HG03139 (cell line): ENCODE measurements around the gene APIP.

Source experiments
- ATAC-seq: cut with Tn5 transposase; IDR thresholded peaks from one replicate; pipeline ENCODE4 v1.9.1; 2021; ENCODE audit not compliant: unreplicated experiment

The APIP gene

GRCh38 chr11:34916015-34916842, at the start of gene APIP, which contains the start of gene PDHX:
Gene APIP, minus strand, starts transcription at chr11:34916379. Its CDS starts 95 bp downstream, at chr11:34916284.
Gene PDHX, plus strand, starts transcription at chr11:34916618. Its CDS starts 38 bp downstream, at chr11:34916656.
- ATAC-seq, result peak; percentile 87

- no peak for ATAC-seq
Observed at GRCh38 chr11:34964610-34965331, 48.6 kb upstream of the APIP start.

GRCh38 chr11:34963351-34963750, 47.2 kb upstream of the APIP start:
- ATAC-seq, result no peak

GRCh38 chr11:34962034-34962433, 45.9 kb upstream of the APIP start:
- no peak for ATAC-seq

- no peak for ATAC-seq
Observed at GRCh38 chr11:34960277-34960676, 44.1 kb upstream of the APIP start.

- no peak for ATAC-seq
Observed at GRCh38 chr11:34959770-34960169, 43.6 kb upstream of the APIP start.

GRCh38 chr11:34957606-34958005, 41.4 kb upstream of the APIP start:
- ATAC-seq, result no peak

GRCh38 chr11:34957206-34957605, 41.0 kb upstream of the APIP start:
- ATAC-seq, result no peak

GRCh38 chr11:34953955-34954354, 37.8 kb upstream of the APIP start:
- ATAC-seq, result no peak

- ATAC-seq, result no peak
Observed at GRCh38 chr11:34948696-34949095, 32.5 kb upstream of the APIP start.

GRCh38 chr11:34944692-34945091, 28.5 kb upstream of the APIP start:
- ATAC-seq, result no peak

- ATAC-seq, result no peak
Observed at GRCh38 chr11:34941688-34942087, 25.5 kb upstream of the APIP start.

GRCh38 chr11:34940026-34940677, 24.0 kb upstream of the APIP start:
- no peak for ATAC-seq

- no peak for ATAC-seq
Observed at GRCh38 chr11:34938611-34939010, 22.4 kb upstream of the APIP start.

- ATAC-seq, result no peak
Observed at GRCh38 chr11:34936945-34937629, 20.9 kb upstream of the APIP start.

- ATAC-seq, result no peak
Observed at GRCh38 chr11:34929794-34930763, 13.9 kb upstream of the APIP start.

GRCh38 chr11:34928960-34929680, 12.9 kb upstream of the APIP start:
- ATAC-seq, result no peak

- no peak for ATAC-seq
Observed at GRCh38 chr11:34928268-34928959, 12.2 kb upstream of the APIP start.

- ATAC-seq, result no peak
Observed at GRCh38 chr11:34926831-34927132, 10.6 kb upstream of the APIP start.
